ENCODE results near the gene ZNF345.

DNA sequence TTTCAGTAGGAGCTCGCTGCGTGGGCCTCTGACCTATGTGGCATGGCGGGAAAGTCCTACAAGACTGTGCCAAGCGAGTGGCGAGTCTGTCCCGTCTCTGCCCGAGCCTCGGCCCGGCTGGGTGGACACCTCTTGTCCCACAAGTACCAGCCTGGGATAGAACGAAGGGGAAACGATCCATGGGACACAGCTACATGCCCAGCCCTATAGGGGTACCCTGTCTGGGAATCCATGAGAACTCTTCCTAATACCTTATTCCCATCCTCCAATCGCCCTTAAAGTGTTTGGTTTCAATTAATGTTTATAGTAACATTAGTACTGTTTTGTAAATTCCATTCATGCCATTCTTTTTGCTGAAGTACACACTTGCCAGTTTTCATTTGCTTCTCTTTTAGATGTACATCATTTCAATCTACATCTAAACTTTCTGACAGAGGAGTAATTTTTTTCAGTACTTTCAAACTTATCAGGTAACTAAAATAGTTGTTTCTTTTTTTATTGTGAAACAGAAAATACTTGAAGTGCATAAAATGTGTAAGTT, 11.8 kb upstream of the ZNF345 start:
- TF ChIP-seq, protein P1, sequence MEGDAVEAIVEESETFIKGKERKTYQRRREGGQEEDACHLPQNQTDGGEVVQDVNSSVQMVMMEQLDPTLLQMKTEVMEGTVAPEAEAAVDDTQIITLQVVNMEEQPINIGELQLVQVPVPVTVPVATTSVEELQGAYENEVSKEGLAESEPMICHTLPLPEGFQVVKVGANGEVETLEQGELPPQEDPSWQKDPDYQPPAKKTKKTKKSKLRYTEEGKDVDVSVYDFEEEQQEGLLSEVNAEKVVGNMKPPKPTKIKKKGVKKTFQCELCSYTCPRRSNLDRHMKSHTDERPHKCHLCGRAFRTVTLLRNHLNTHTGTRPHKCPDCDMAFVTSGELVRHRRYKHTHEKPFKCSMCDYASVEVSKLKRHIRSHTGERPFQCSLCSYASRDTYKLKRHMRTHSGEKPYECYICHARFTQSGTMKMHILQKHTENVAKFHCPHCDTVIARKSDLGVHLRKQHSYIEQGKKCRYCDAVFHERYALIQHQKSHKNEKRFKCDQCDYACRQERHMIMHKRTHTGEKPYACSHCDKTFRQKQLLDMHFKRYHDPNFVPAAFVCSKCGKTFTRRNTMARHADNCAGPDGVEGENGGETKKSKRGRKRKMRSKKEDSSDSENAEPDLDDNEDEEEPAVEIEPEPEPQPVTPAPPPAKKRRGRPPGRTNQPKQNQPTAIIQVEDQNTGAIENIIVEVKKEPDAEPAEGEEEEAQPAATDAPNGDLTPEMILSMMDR (IDR thresholded peaks at IDR 0.05) = no peak
- peak in 1 of 2 donors; percentile 2 for TF ChIP-seq POLR2A (IDR thresholded peaks at IDR 0.05)
